Measurements from ENCODE around the gene VWA3A.

GRCh38 chr16:22092143-22092933, at the start of gene VWA3A:
- TF ChIP-seq POLR2A (IDR thresholded peaks at IDR 0.05) (no peak), CTCF (IDR thresholded peaks at IDR 0.05) (no peak)
